Esophagus muscularis mucosa (tissue), 3 donors: Measurements from ENCODE around the gene SZRD1.

Experiments
- POLR2A ChIP-seq: fragments of 450-650 bp; IDR thresholded peaks from one replicate; pipeline ENCODE4 v1.6.1; 2017; ENCODE audit warnings: antibody characterized with exemption, moderate library complexity, mild to moderate bottlenecking, low read depth
- POLR2AphosphoS5 ChIP-seq, 2 donors: sonication (generic); formaldehyde crosslinking; IDR thresholded peaks; one replicate each; pipeline ENCODE4 v1.6.1; 2017; ENCODE audit warnings: antibody characterized with exemption in 2 of 2
- TF ChIP-seq, protein P1 (sequence below), 3 experiments: fragments of 200-600 bp in 2 of 3; fragments of 450-650 bp in 1 of 3; sonication (generic) in 2 of 3; IDR thresholded peaks; one replicate each; pipeline ENCODE4 v1.5.1; 2017 to 2019; ENCODE audit warnings: antibody characterized with exemption in 3 of 3, mild to moderate bottlenecking in 2 of 3, moderate library complexity in 1 of 3

- TF ChIP-seq, protein P1, sequence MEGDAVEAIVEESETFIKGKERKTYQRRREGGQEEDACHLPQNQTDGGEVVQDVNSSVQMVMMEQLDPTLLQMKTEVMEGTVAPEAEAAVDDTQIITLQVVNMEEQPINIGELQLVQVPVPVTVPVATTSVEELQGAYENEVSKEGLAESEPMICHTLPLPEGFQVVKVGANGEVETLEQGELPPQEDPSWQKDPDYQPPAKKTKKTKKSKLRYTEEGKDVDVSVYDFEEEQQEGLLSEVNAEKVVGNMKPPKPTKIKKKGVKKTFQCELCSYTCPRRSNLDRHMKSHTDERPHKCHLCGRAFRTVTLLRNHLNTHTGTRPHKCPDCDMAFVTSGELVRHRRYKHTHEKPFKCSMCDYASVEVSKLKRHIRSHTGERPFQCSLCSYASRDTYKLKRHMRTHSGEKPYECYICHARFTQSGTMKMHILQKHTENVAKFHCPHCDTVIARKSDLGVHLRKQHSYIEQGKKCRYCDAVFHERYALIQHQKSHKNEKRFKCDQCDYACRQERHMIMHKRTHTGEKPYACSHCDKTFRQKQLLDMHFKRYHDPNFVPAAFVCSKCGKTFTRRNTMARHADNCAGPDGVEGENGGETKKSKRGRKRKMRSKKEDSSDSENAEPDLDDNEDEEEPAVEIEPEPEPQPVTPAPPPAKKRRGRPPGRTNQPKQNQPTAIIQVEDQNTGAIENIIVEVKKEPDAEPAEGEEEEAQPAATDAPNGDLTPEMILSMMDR (IDR thresholded peaks at IDR 0.05) = peak in 1 of 3 experiments; percentile 5
- TF ChIP-seq POLR2AphosphoS5 (IDR thresholded peaks at IDR 0.05) (peak in 1 of 2 donors; percentile 95), POLR2A (no peak)
These were observed at the start of gene SZRD1 for GRCh38 chr1:16366722-16367257.
